PFSK-1 (cell line): ENCODE results near the gene CAMTA1.

ENCODE experiments used
- FOXP2 ChIP-seq: optimal IDR thresholded peaks from 2 replicates; pipeline ENCODE3; 2011; ENCODE audit warnings: borderline replicate concordance, control low read depth, inconsistent platforms; ENCODE audit not compliant: insufficient read depth; ENCODE audit errors: extremely low read length, extremely low read depth
- POLR2AphosphoS5 ChIP-seq: IDR thresholded peaks from 2 replicates; pipeline ENCODE4 v1.6.1; 2012; ENCODE audit warnings: low read depth, mild to moderate bottlenecking, control low read depth, low read length, moderate library complexity
- REST ChIP-seq, 2 experiments: IDR thresholded peaks; 2 replicates each; pipeline versions ENCODE4 v1.6.1 to v1.8.0; 2011 to 2012; ENCODE audit warnings: low read depth in 2 of 2, low read length in 2 of 2, control low read depth in 1 of 2, inconsistent platforms in 1 of 2, mild to moderate bottlenecking in 1 of 2, moderate library complexity in 1 of 2; ENCODE audit not compliant: insufficient read depth in 1 of 2
- SIN3A ChIP-seq: IDR thresholded peaks from 2 replicates; pipeline ENCODE4 v1.6.1; 2012; ENCODE audit warnings: mild to moderate bottlenecking, low read length, moderate library complexity, borderline replicate concordance; ENCODE audit not compliant: insufficient read depth
- TAF1 ChIP-seq: IDR thresholded peaks from 2 replicates; pipeline ENCODE4 v1.6.1; 2012; ENCODE audit warnings: low read length, control low read depth, borderline replicate concordance; ENCODE audit not compliant: insufficient read depth

CAMTA1 gene

DNA sequence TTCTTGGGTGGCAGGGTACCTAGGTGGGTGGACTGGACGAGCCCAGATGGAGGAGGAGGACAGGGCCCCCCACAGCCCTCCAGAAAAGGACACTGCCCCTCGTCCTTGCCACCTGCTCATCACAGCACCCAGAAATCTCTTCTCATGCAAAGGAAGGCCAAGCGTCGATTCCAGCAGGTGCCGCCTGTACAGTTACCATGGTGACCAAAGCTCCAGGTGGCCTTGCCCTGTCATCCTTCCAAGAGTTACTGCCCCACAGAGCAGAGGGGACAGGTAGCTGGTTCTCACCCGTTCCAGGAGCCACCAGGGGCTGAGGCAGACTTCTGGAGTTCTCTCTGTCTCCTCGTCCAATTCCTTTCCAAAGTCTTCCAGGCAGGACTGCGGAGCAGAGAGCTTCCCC lies 865.9 kb downstream of the CAMTA1 start:
- TF ChIP-seq TAF1 (no peak), FOXP2 (no peak), REST (IDR thresholded peaks at IDR 0.05; ENCODE audit: insufficient read depth in 1 of 2, low read depth in 2 of 2, low read length in 2 of 2) (no peak), SIN3A (no peak), POLR2AphosphoS5 (no peak)

- TF ChIP-seq TAF1 = no peak
- TF ChIP-seq REST (IDR thresholded peaks at IDR 0.05; ENCODE audit: insufficient read depth in 1 of 2, low read depth in 2 of 2, low read length in 2 of 2) = no peak
- no peak for TF ChIP-seq POLR2AphosphoS5
- TF ChIP-seq SIN3A = no peak
- TF ChIP-seq FOXP2 = no peak
Observed at GRCh38 chr1:7652061-7652460, 866.8 kb downstream of the CAMTA1 start.

DNA sequence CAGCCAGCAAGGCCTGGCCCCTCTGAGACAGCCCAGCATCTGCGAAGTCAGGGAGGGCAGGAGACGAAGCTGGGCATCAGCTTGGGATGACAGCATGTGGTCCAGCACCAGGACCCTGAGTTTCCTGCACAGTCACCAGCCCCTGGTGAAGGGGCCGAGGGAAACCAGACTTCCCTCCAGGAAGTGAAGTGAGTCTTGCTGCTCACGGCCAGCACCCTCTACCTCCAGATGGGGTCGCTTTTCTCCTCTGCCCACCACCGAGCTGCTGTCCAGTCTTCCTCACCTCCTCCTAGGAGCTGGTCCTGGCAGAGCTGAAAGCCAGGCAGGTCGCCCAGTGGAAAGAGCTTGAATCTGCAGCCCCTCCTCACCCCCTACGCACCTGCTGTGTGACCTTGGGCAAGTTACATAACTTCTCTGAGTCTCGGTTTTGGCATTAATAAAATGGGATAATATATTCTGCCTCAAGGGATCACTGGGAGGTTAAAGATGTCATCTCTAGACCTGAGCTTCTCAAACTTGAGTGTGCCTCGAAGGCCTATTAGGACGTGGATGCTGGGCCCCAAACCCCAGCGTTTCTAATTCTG lies 867.4 kb downstream of the CAMTA1 start:
- TF ChIP-seq TAF1 (no peak), POLR2AphosphoS5 (no peak), REST (IDR thresholded peaks at IDR 0.05; ENCODE audit: insufficient read depth in 1 of 2, low read depth in 2 of 2, low read length in 2 of 2) (no peak), FOXP2 (no peak), SIN3A (no peak)

GRCh38 chr1:7654725-7655124 lies 869.5 kb downstream of the CAMTA1 start:
- TF ChIP-seq TAF1 = no peak
- TF ChIP-seq FOXP2 = no peak
- no peak for TF ChIP-seq REST (IDR thresholded peaks at IDR 0.05; ENCODE audit: insufficient read depth in 1 of 2, low read depth in 2 of 2, low read length in 2 of 2)
- no peak for TF ChIP-seq SIN3A
- no peak for TF ChIP-seq POLR2AphosphoS5

- TF ChIP-seq SIN3A (no peak), TAF1 (no peak), POLR2AphosphoS5 (no peak), FOXP2 (no peak), REST (IDR thresholded peaks at IDR 0.05; ENCODE audit: insufficient read depth in 1 of 2, low read depth in 2 of 2, low read length in 2 of 2) (no peak)
Observed at GRCh38 chr1:7655354-7655753, 870.1 kb downstream of the CAMTA1 start.
